ENCODE results near the gene OMA1. TPM values are rescaled to one million over a fixed set of nuclear protein-coding genes. Genes with fewer than 3 reads are reported as not detected.

OMA1 gene
- total and polyA plus RNA-seq, 2 of the 4 experiments (the other 2 are of a cell fraction): 5.9 to 6.4 TPM

GRCh38 chr1:58447042-58447441 lies 99.5 kb downstream of the OMA1 start:
- no CpG with 5 or more reads among the region's 3 CpGs for WGBS, 2 experiments (ENCODE audit: extremely low coverage in 2 of 2, insufficient read length in 1 of 2)
- Histone ChIP-seq H3K27me3 (ENCODE audit: control insufficient read depth, insufficient read depth, low read length) (no peaks in the 10 kb centered on the region; the same call in none of the 2 replicates), H2BK120ac (ENCODE audit: low read depth, low read length) (no peak overlapping the region), H2AFZ (replicated peaks; ENCODE audit: low read length, poor library complexity) (no peak overlapping the region), H2BK5ac (ENCODE audit: low read depth, low read length, poor library complexity, severe bottlenecking) (no peak overlapping the region), H3K14ac (replicated peaks; ENCODE audit: low read depth, low read length) (no peak overlapping the region), H2AK9ac (replicated peaks; ENCODE audit: low read depth, low read length, poor library complexity) (no peak overlapping the region), H3K18ac (ENCODE audit: low read depth, low read length) (no peak overlapping the region), H3K9me1 (ENCODE audit: insufficient read depth, low read length) (no peaks in the 10 kb centered on the region), H4K20me1 (ENCODE audit: insufficient read depth, low read length) (no peaks in the 10 kb centered on the region), H4K8ac (ENCODE audit: low read depth in 2 of 2, low read length in 2 of 2) (no peak overlapping the region), H3K9me3 (ENCODE audit: control insufficient read depth, insufficient read depth, low read length) (no peaks in the 10 kb centered on the region), H3K4me3 (ENCODE audit: insufficient read depth, low read depth, low read length) (no peak overlapping the region), H3K56ac (ENCODE audit: extremely low read depth, insufficient read depth, low read length) (no peak overlapping the region), H3K27ac (ENCODE audit: insufficient read depth, low read length) (no peak overlapping the region), H3K4me1 (ENCODE audit: control insufficient read depth, insufficient read depth, low read length) (no peaks in the 10 kb centered on the region), H2BK20ac (ENCODE audit: low read depth, low read length) (no peak overlapping the region), H4K91ac (ENCODE audit: insufficient read depth, low read depth, low read length) (no peak overlapping the region), H2AK5ac (ENCODE audit: low read depth, low read length) (no peak overlapping the region), H3K36me3 (ENCODE audit: control insufficient read depth, insufficient read depth, low read length) (no peaks in the 10 kb centered on the region), H3K4me2 (ENCODE audit: low read depth, low read length) (no peak overlapping the region), H3K79me1 (ENCODE audit: low read depth in 1 of 2, low read length in 2 of 2) (no peaks in the 10 kb centered on the region), H3K9ac (ENCODE audit: low read depth, low read length) (no peak overlapping the region), H3K23ac (ENCODE audit: low read depth, low read length) (no peak overlapping the region), H3K4ac (ENCODE audit: low read depth, low read length) (no peak overlapping the region), H2BK15ac (ENCODE audit: low read depth, low read length) (no peak overlapping the region), H4K5ac (ENCODE audit: low read depth, low read length) (no peak overlapping the region)
- ChIA-PET POLR2A (ENCODE audit: unreplicated experiment) (no interaction called here), CTCF (no interaction called here)
- TF ChIP-seq RAD21 (IDR thresholded peaks at IDR 0.05; ENCODE audit: low read length) (no peak), FOS (IDR thresholded peaks at IDR 0.05; ENCODE audit: low read depth, low read length) (no peak), ELK1 (IDR thresholded peaks at IDR 0.05; ENCODE audit: borderline replicate concordance, low read depth, low read length) (no peak), CTCF (conservative IDR thresholded peaks at IDR 0.05; ENCODE audit: low read depth, low read length) (no peak), MAZ (IDR thresholded peaks at IDR 0.05; ENCODE audit: borderline replicate concordance, low read depth, low read length) (no peak), NFE2L2 (IDR thresholded peaks at IDR 0.05; ENCODE audit: low read depth, low read length) (no peak), MXI1 (IDR thresholded peaks at IDR 0.05; ENCODE audit: borderline replicate concordance, low read depth, low read length) (no peak), USF2 (IDR thresholded peaks at IDR 0.05; ENCODE audit: low read depth, low read length) (no peak), BHLHE40 (IDR thresholded peaks at IDR 0.05; ENCODE audit: low read depth, low read length) (no peak), CHD1 (IDR thresholded peaks at IDR 0.05; ENCODE audit: low read depth, low read length) (no peak), POLR2A (IDR thresholded peaks at IDR 0.05; ENCODE audit: low read depth, low read length) (no peak), RFX5 (IDR thresholded peaks at IDR 0.05; ENCODE audit: low read depth, low read length) (no peak), CEBPB (IDR thresholded peaks at IDR 0.05; ENCODE audit: low read depth, low read length) (no peak), SMC3 (IDR thresholded peaks at IDR 0.05; ENCODE audit: low read depth, low read length) (no peak), MAFK (IDR thresholded peaks at IDR 0.05; ENCODE audit: low read depth, low read length) (no peak), RCOR1 (IDR thresholded peaks at IDR 0.05; ENCODE audit: insufficient replicate concordance, low read length) (no peak)
- DNase-seq: no peak
- dilution Hi-C loops (cut with HindIII; ENCODE audit: low sequenced_read_pairs, unreplicated experiment) (no loop called here), in situ Hi-C loops (cut with MboI; ENCODE audit: low sequenced_read_pairs) (no loop called here), intact Hi-C loops (cut with micrococcal nuclease) (no loop called here)
- no TSS peak for BruUV-seq (replicated peaks)
- no peak for ATAC-seq (ENCODE audit: low read depth)

Data from IMR-90 (cell line).